Measurements from ENCODE around the gene METTL25. TPM values are rescaled to one million over a fixed set of nuclear protein-coding genes. Genes with fewer than 3 reads are reported as not detected.

METTL25 gene
- total RNA-seq, 2 donors from 2014 or later = 11.8 to 11.9 TPM

DNA sequence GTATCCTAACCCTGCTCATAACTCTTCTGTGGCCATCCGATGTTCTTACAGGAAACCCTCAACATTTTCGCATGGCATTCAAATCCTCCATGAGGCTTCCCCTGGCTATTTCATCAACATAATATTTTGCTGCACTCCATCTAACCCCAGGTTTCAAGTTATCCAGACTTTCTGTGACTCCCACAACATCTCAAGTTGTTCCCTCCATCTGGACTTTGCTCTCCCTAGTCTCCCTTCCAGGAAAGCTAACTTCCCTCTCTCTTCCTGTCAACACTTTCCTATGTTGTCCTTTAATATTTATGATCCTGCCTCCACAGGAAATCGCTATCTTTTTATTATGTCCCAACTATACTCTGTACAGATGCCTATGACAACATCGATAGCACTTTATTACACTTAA is 146.1 kb downstream of the METTL25 start:
- H3K4me3 Mint-ChIP-seq = no peak overlapping the region
- peaks cover 13% of the 10 kb centered on the region for H3K27me3 Mint-ChIP-seq
- DNase-seq (no peak), ATAC-seq (no peak)
- H3K27ac Mint-ChIP-seq = no peak overlapping the region
- H3K9me3 ChIP-seq (ENCODE audit: control insufficient read depth, low read length, poor library complexity, severe bottlenecking) = no peaks in the 10 kb centered on the region
- no peaks in the 10 kb centered on the region for H3K36me3 Mint-ChIP-seq (ENCODE audit: low read depth)
- no peaks in the 10 kb centered on the region for H3K4me1 Mint-ChIP-seq

DNA sequence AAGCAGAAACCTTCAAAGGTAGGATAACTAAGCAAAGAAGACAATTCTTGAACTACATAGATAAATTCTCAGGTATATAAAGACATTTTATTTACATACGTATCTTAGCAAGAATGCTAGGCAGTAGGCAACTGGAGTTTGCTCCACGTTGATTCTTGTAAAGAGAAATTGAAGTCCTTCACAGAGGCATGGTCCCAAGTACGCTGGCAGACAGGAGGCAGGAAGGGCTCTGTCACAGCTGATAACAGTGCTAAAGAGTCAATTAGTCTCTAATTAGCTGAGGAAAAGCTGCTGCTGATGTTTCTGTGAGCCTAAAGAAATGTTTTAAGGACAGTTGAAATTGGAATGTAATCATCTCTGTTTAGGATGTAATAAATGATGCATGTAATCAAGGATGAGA is 146.8 kb downstream of the METTL25 start:
- no peaks in the 10 kb centered on the region for H3K9me3 ChIP-seq (ENCODE audit: control insufficient read depth, low read length, poor library complexity, severe bottlenecking)
- Mint-ChIP-seq H3K36me3 (ENCODE audit: low read depth) (no peaks in the 10 kb centered on the region), H3K4me1 (no peaks in the 10 kb centered on the region), H3K27ac (no peak overlapping the region), H3K27me3 (peaks cover 13% of the 10 kb centered on the region), H3K4me3 (no peak overlapping the region)
- ATAC-seq (no peak), DNase-seq (no peak)

- no peaks in the 10 kb centered on the region for H3K9me3 ChIP-seq (ENCODE audit: control insufficient read depth, low read length, poor library complexity, severe bottlenecking)
- Mint-ChIP-seq H3K36me3 (ENCODE audit: low read depth) (no peaks in the 10 kb centered on the region), H3K27me3 (peaks cover 13% of the 10 kb centered on the region), H3K27ac (no peak overlapping the region), H3K4me1 (no peaks in the 10 kb centered on the region), H3K4me3 (no peak overlapping the region)
- ATAC-seq (no peak), DNase-seq (no peak)
Observed at GRCh38 chr12:82507686-82508085, 149.4 kb downstream of the METTL25 start.

- H3K4me1 Mint-ChIP-seq = no peaks in the 10 kb centered on the region
- ATAC-seq = no peak
- no peak for DNase-seq
- no peaks in the 10 kb centered on the region for H3K27me3 Mint-ChIP-seq
- H3K9me3 ChIP-seq (ENCODE audit: control insufficient read depth, low read length, poor library complexity, severe bottlenecking) = no peaks in the 10 kb centered on the region
- H3K4me3 Mint-ChIP-seq = no peak overlapping the region
- H3K27ac Mint-ChIP-seq = no peak overlapping the region
- H3K36me3 Mint-ChIP-seq (ENCODE audit: low read depth) = no peaks in the 10 kb centered on the region
Observed at GRCh38 chr12:82510386-82510785, 152.1 kb downstream of the METTL25 start.

DNA sequence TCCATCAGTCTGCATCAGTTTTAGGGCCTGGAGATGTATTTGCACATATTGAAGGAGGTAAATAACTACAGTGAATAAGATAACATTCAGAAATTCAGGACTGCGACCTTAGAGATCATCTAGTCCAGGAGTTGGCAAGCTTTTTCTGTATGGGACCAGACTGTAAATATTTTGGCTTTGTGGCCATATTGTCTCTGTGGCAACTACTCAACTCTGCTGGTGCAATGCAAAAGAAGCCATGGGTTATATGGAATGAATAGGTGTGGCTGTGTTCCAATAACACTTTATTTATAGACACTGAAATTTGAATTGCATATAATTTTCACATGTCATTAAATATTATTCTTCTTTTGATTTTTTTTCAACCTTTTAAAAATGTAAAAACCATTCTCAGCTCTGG is 156.6 kb downstream of the METTL25 start:
- Mint-ChIP-seq H3K27ac (no peak overlapping the region), H3K4me1 (no peaks in the 10 kb centered on the region), H3K4me3 (no peak overlapping the region), H3K27me3 (peaks cover 4% of the 10 kb centered on the region), H3K36me3 (ENCODE audit: low read depth) (no peaks in the 10 kb centered on the region)
- ATAC-seq = no peak
- no peaks in the 10 kb centered on the region for H3K9me3 ChIP-seq (ENCODE audit: control insufficient read depth, low read length, poor library complexity, severe bottlenecking)
- no peak for DNase-seq

GRCh38 chr12:82515652-82516051 is 157.3 kb downstream of the METTL25 start:
- no peak overlapping the region for H3K4me3 Mint-ChIP-seq
- DNase-seq = no peak
- H3K9me3 ChIP-seq (ENCODE audit: control insufficient read depth, low read length, poor library complexity, severe bottlenecking) = no peaks in the 10 kb centered on the region
- no peaks in the 10 kb centered on the region for H3K36me3 Mint-ChIP-seq (ENCODE audit: low read depth)
- H3K4me1 Mint-ChIP-seq = no peaks in the 10 kb centered on the region
- no peak overlapping the region for H3K27ac Mint-ChIP-seq
- no peak for ATAC-seq
- peaks cover 4% of the 10 kb centered on the region for H3K27me3 Mint-ChIP-seq

- Mint-ChIP-seq H3K36me3 (ENCODE audit: low read depth) (no peaks in the 10 kb centered on the region), H3K27ac (no peak overlapping the region), H3K27me3 (peaks cover 4% of the 10 kb centered on the region), H3K4me1 (no peaks in the 10 kb centered on the region), H3K4me3 (no peak overlapping the region)
- DNase-seq = no peak
- H3K9me3 ChIP-seq (ENCODE audit: control insufficient read depth, low read length, poor library complexity, severe bottlenecking) = no peaks in the 10 kb centered on the region
- ATAC-seq = no peak
Observed at GRCh38 chr12:82517027-82517426, 158.7 kb downstream of the METTL25 start.

DNA sequence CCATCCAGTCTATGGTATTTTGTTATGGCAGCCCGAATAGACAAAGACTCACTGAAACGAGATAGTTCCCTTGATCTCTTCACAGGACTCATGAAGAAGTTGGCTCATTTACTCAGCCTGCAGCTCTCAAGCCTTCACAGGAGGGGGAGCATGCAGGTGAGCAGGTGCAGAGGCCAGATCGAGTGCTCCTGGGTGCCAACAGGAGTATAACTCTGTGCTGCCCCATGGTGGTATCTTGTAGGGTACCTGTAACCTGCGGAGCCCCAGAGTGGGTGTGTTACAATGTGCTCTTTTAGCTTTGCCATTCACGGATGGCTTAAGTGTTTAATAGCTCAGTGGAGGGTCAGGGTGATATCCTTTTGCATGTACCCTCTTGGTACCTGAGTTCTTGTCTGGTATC is 159.5 kb downstream of the METTL25 start:
- Mint-ChIP-seq H3K4me3 (no peak overlapping the region), H3K4me1 (no peaks in the 10 kb centered on the region), H3K27ac (no peak overlapping the region), H3K36me3 (ENCODE audit: low read depth) (no peaks in the 10 kb centered on the region), H3K27me3 (peaks cover 4% of the 10 kb centered on the region)
- no peak for ATAC-seq
- no peak for DNase-seq
- no peaks in the 10 kb centered on the region for H3K9me3 ChIP-seq (ENCODE audit: control insufficient read depth, low read length, poor library complexity, severe bottlenecking)

GRCh38 chr12:82519510-82519909 is 161.2 kb downstream of the METTL25 start:
- Mint-ChIP-seq H3K36me3 (ENCODE audit: low read depth) (no peaks in the 10 kb centered on the region), H3K27me3 (peaks cover 11% of the 10 kb centered on the region), H3K4me1 (no peaks in the 10 kb centered on the region), H3K4me3 (no peak overlapping the region), H3K27ac (no peak overlapping the region)
- no peaks in the 10 kb centered on the region for H3K9me3 ChIP-seq (ENCODE audit: control insufficient read depth, low read length, poor library complexity, severe bottlenecking)
- ATAC-seq = no peak
- no peak for DNase-seq

DNA sequence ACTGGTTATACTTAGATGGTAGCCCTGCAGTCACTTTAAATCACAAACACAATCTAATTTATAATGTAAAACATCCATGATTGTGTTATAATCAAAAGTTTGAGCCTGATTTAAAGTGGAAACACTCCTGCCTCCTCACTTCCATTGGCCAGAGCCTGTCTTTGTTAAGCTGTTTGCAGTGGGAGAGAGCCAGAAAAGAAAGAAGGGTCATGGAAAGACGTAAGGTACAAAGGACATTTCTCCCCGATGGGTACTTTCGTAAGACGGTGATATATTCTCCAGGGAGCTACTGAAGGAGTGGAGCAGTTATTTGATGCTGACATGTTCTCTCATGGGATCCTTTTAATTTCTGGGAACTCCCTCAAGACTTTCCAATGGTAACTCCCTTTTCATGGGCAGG is 164.0 kb downstream of the METTL25 start:
- Mint-ChIP-seq H3K27ac (no peak overlapping the region), H3K27me3 (peaks cover 19% of the 10 kb centered on the region), H3K4me3 (no peak overlapping the region), H3K36me3 (ENCODE audit: low read depth) (no peaks in the 10 kb centered on the region), H3K4me1 (no peaks in the 10 kb centered on the region)
- H3K9me3 ChIP-seq (ENCODE audit: control insufficient read depth, low read length, poor library complexity, severe bottlenecking) = no peaks in the 10 kb centered on the region
- ATAC-seq (no peak), DNase-seq (no peak)

GRCh38 chr12:82522762-82523161 is 164.4 kb downstream of the METTL25 start:
- H3K9me3 ChIP-seq (ENCODE audit: control insufficient read depth, low read length, poor library complexity, severe bottlenecking) = no peaks in the 10 kb centered on the region
- Mint-ChIP-seq H3K4me1 (no peaks in the 10 kb centered on the region), H3K4me3 (no peak overlapping the region), H3K27ac (no peak overlapping the region), H3K36me3 (ENCODE audit: low read depth) (no peaks in the 10 kb centered on the region), H3K27me3 (peaks cover 18% of the 10 kb centered on the region)
- DNase-seq = no peak
- no peak for ATAC-seq

- DNase-seq (no peak), ATAC-seq (no peak)
- H3K27me3 Mint-ChIP-seq = peaks cover 15% of the 10 kb centered on the region
- H3K9me3 ChIP-seq (ENCODE audit: control insufficient read depth, low read length, poor library complexity, severe bottlenecking) = no peaks in the 10 kb centered on the region
- H3K36me3 Mint-ChIP-seq (ENCODE audit: low read depth) = no peaks in the 10 kb centered on the region
- no peak overlapping the region for H3K27ac Mint-ChIP-seq
- no peaks in the 10 kb centered on the region for H3K4me1 Mint-ChIP-seq
- H3K4me3 Mint-ChIP-seq = no peak overlapping the region
Observed at GRCh38 chr12:82523996-82524395, 165.7 kb downstream of the METTL25 start.

GRCh38 chr12:82524641-82525040 is 166.3 kb downstream of the METTL25 start:
- Mint-ChIP-seq H3K4me1 (no peaks in the 10 kb centered on the region), H3K36me3 (ENCODE audit: low read depth) (no peaks in the 10 kb centered on the region), H3K27ac (no peak overlapping the region), H3K27me3 (peaks cover 15% of the 10 kb centered on the region), H3K4me3 (no peak overlapping the region)
- no peaks in the 10 kb centered on the region for H3K9me3 ChIP-seq (ENCODE audit: control insufficient read depth, low read length, poor library complexity, severe bottlenecking)
- DNase-seq (no peak), ATAC-seq (no peak)

DNA sequence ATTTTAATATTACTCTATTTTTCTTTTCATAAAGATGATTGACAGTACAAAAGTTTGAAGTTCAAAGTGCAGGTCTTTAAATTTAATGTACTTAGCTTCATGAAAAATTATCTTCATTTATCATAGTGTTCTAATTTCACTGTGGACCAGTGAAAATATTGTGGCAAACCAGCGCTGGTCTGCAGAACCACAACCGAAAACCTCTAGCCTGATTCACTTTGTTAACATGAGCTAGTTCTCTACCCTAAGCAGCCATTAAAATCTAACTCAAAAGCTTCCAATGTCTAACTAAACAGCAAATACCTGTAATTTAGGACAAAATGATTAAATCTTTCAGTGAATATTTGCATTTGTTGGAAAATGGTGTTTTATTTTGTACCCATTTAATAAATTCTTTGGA is 167.3 kb downstream of the METTL25 start:
- H3K36me3 Mint-ChIP-seq (ENCODE audit: low read depth) = no peaks in the 10 kb centered on the region
- no peak overlapping the region for H3K4me3 Mint-ChIP-seq
- peaks cover 15% of the 10 kb centered on the region for H3K27me3 Mint-ChIP-seq
- no peak overlapping the region for H3K27ac Mint-ChIP-seq
- H3K4me1 Mint-ChIP-seq = no peaks in the 10 kb centered on the region
- H3K9me3 ChIP-seq (ENCODE audit: control insufficient read depth, low read length, poor library complexity, severe bottlenecking) = no peaks in the 10 kb centered on the region
- DNase-seq = no peak
- ATAC-seq = no peak
